ENCODE data around the gene SLC1A7.

GRCh38 chr1:53116933-53117600 is 25.4 kb downstream of the SLC1A7 start:
- no peak for TF ChIP-seq GATA2 (IDR thresholded peaks at IDR 0.05; ENCODE audit: low read depth, low read length)
- TF ChIP-seq GATA3 (IDR thresholded peaks at IDR 0.05; ENCODE audit: low read depth, low read length) = no peak

Measured in SH-SY5Y (cell line).